Measurements from ENCODE around the gene NFE2L2. TPM values are rescaled to one million over a fixed set of nuclear protein-coding genes. Genes with fewer than 3 reads are reported as not detected.
"Not testable (repeated sequence)": the region's sequence is repeated elsewhere in the genome, so short reads cannot be mapped to it uniquely, and the experiment has no call there.

The NFE2L2 gene
- total RNA-seq, 1 donor from 2014 or later = 56.2 TPM

- H3K27ac Mint-ChIP-seq = no peak overlapping the region
- H3K27me3 Mint-ChIP-seq (ENCODE audit: low read depth) = no peaks in the 10 kb centered on the region
- intact Hi-C loops (cut with micrococcal nuclease) = no loop called here
These were observed 25.5 kb downstream of the NFE2L2 start for GRCh38 chr2:177239053-177239452.

GRCh38 chr2:177237932-177238331, 26.6 kb downstream of the NFE2L2 start:
- H3K9me3 Mint-ChIP-seq = no peaks in the 10 kb centered on the region
- peaks cover 59% of the 10 kb centered on the region for H3K4me1 Mint-ChIP-seq (ENCODE audit: low read depth)
- intact Hi-C loops (cut with micrococcal nuclease) = no loop called here
- DNase-seq (ENCODE audit: low spot score) = no peak
- H3K27me3 Mint-ChIP-seq (ENCODE audit: low read depth) = no peaks in the 10 kb centered on the region
- H3K27ac Mint-ChIP-seq = no peak overlapping the region
- H3K36me3 Mint-ChIP-seq (ENCODE audit: low read depth) = peaks cover 47% of the 10 kb centered on the region
- H3K4me3 Mint-ChIP-seq (ENCODE audit: low read depth) = no peak overlapping the region

More at GRCh38 chr2:177239053-177239452, 25.5 kb downstream of the NFE2L2 start:
- Mint-ChIP-seq H3K36me3 (ENCODE audit: low read depth) (peaks cover 39% of the 10 kb centered on the region), H3K4me1 (ENCODE audit: low read depth) (peaks cover 63% of the 10 kb centered on the region), H3K9me3 (no peaks in the 10 kb centered on the region), H3K4me3 (ENCODE audit: low read depth) (no peak overlapping the region)
- no peak for DNase-seq (ENCODE audit: low spot score)

- intact Hi-C loops (cut with micrococcal nuclease) = no loop called here
- H3K4me3 Mint-ChIP-seq (ENCODE audit: low read depth) = no peak overlapping the region
- H3K27ac Mint-ChIP-seq = no peak overlapping the region
- H3K9me3 Mint-ChIP-seq = no peaks in the 10 kb centered on the region
- H3K4me1 Mint-ChIP-seq (ENCODE audit: low read depth) = peaks cover 53% of the 10 kb centered on the region
- no peaks in the 10 kb centered on the region for H3K27me3 Mint-ChIP-seq (ENCODE audit: low read depth)
- no peak for DNase-seq (ENCODE audit: low spot score)
- H3K36me3 Mint-ChIP-seq (ENCODE audit: low read depth) = peaks cover 54% of the 10 kb centered on the region
These were observed 28.6 kb downstream of the NFE2L2 start for GRCh38 chr2:177235855-177236437.

- Mint-ChIP-seq H3K27ac (peak overlapping the region; percentile 39), H3K4me3 (ENCODE audit: low read depth) (no peak overlapping the region), H3K4me1 (ENCODE audit: low read depth) (peaks cover 53% of the 10 kb centered on the region), H3K36me3 (ENCODE audit: low read depth) (peaks cover 62% of the 10 kb centered on the region), H3K9me3 (no peaks in the 10 kb centered on the region), H3K27me3 (ENCODE audit: low read depth) (no peaks in the 10 kb centered on the region)
- no peak for DNase-seq (ENCODE audit: low spot score)
- intact Hi-C loops (cut with micrococcal nuclease) = no loop called here
These were observed 30.3 kb downstream of the NFE2L2 start for GRCh38 chr2:177234267-177234666.

- Mint-ChIP-seq H3K27me3 (ENCODE audit: low read depth) (no peaks in the 10 kb centered on the region), H3K4me3 (ENCODE audit: low read depth) (no peak overlapping the region), H3K9me3 (no peaks in the 10 kb centered on the region), H3K4me1 (ENCODE audit: low read depth) (peaks cover 48% of the 10 kb centered on the region), H3K36me3 (ENCODE audit: low read depth) (peaks cover 74% of the 10 kb centered on the region), H3K27ac (no peak overlapping the region)
- no peak for DNase-seq (ENCODE audit: low spot score)
- intact Hi-C loops (cut with micrococcal nuclease) = no loop called here
These were observed 32.3 kb downstream of the NFE2L2 start for GRCh38 chr2:177232098-177232704.

GRCh38 chr2:177231270-177231669, 33.3 kb downstream of the NFE2L2 start:
- Mint-ChIP-seq H3K27me3 (ENCODE audit: low read depth) (no peaks in the 10 kb centered on the region), H3K4me3 (ENCODE audit: low read depth) (no peak overlapping the region), H3K27ac (peak overlapping the region; percentile 73), H3K4me1 (ENCODE audit: low read depth) (peaks cover 48% of the 10 kb centered on the region), H3K9me3 (no peaks in the 10 kb centered on the region), H3K36me3 (ENCODE audit: low read depth) (peaks cover 81% of the 10 kb centered on the region)
- DNase-seq (ENCODE audit: low spot score) = no peak
- intact Hi-C loops (cut with micrococcal nuclease) = no loop called here

- Mint-ChIP-seq H3K4me3 (ENCODE audit: low read depth) (no peak overlapping the region), H3K27me3 (ENCODE audit: low read depth) (no peaks in the 10 kb centered on the region), H3K9me3 (no peaks in the 10 kb centered on the region), H3K27ac (peak overlapping the region; percentile 65), H3K36me3 (ENCODE audit: low read depth) (peaks cover 78% of the 10 kb centered on the region), H3K4me1 (ENCODE audit: low read depth) (peaks cover 43% of the 10 kb centered on the region)
- intact Hi-C loops (cut with micrococcal nuclease) = loop anchor here (5.0 kb wide), 1 partner anchor 33 kb away; the partner anchor contains the start of gene NFE2L2
- DNase-seq (ENCODE audit: low spot score) = no peak
These were observed 34.9 kb downstream of the NFE2L2 start for GRCh38 chr2:177229442-177230242.

- no peak overlapping the region for H3K4me3 Mint-ChIP-seq (ENCODE audit: low read depth)
- peak overlapping the region; percentile 34 for H3K27ac Mint-ChIP-seq
- H3K4me1 Mint-ChIP-seq (ENCODE audit: low read depth) = peaks cover 29% of the 10 kb centered on the region
- H3K9me3 Mint-ChIP-seq = no peaks in the 10 kb centered on the region
- H3K27me3 Mint-ChIP-seq (ENCODE audit: low read depth) = no peaks in the 10 kb centered on the region
- intact Hi-C loops (cut with micrococcal nuclease) = loop anchor here (5.0 kb wide), 1 partner anchor 36 kb away; the partner anchor contains the start of gene NFE2L2
- peaks cover 74% of the 10 kb centered on the region for H3K36me3 Mint-ChIP-seq (ENCODE audit: low read depth)
- no peak for DNase-seq (ENCODE audit: low spot score)
These were observed 38.6 kb downstream of the NFE2L2 start for GRCh38 chr2:177225965-177226360.

GRCh38 chr2:177223436-177223835, 41.1 kb downstream of the NFE2L2 start:
- H3K27me3 Mint-ChIP-seq (ENCODE audit: low read depth); DNase-seq (ENCODE audit: low spot score); intact Hi-C loops (cut with micrococcal nuclease); H3K4me3 Mint-ChIP-seq (ENCODE audit: low read depth); H3K9me3 Mint-ChIP-seq; H3K27ac Mint-ChIP-seq: not testable (repeated sequence)
- H3K36me3 Mint-ChIP-seq (ENCODE audit: low read depth) = peaks cover 73% of the 10 kb centered on the region
- peaks cover 26% of the 10 kb centered on the region for H3K4me1 Mint-ChIP-seq (ENCODE audit: low read depth)

GRCh38 chr2:177221970-177222369, 42.6 kb downstream of the NFE2L2 start:
- Mint-ChIP-seq H3K27ac (no peak overlapping the region), H3K4me1 (ENCODE audit: low read depth) (peaks cover 33% of the 10 kb centered on the region), H3K27me3 (ENCODE audit: low read depth) (no peaks in the 10 kb centered on the region), H3K4me3 (ENCODE audit: low read depth) (no peak overlapping the region), H3K9me3 (no peaks in the 10 kb centered on the region), H3K36me3 (ENCODE audit: low read depth) (peaks cover 76% of the 10 kb centered on the region)
- intact Hi-C loops (cut with micrococcal nuclease) = no loop called here
- DNase-seq (ENCODE audit: low spot score) = no peak

GRCh38 chr2:177221534-177221933, 43.0 kb downstream of the NFE2L2 start:
- H3K4me1 Mint-ChIP-seq (ENCODE audit: low read depth) = peaks cover 35% of the 10 kb centered on the region

GRCh38 chr2:177219787-177220186, 44.7 kb downstream of the NFE2L2 start:
- not testable (repeated sequence) for H3K9me3 Mint-ChIP-seq; H3K27me3 Mint-ChIP-seq (ENCODE audit: low read depth); DNase-seq (ENCODE audit: low spot score); H3K4me3 Mint-ChIP-seq (ENCODE audit: low read depth); H3K27ac Mint-ChIP-seq
- intact Hi-C loops (cut with micrococcal nuclease) = loop anchor here (10.0 kb wide), 1 partner anchor 175 kb away; the partner anchor contains the start of gene AGPS
- Mint-ChIP-seq H3K4me1 (ENCODE audit: low read depth) (peaks cover 46% of the 10 kb centered on the region), H3K36me3 (ENCODE audit: low read depth) (peaks cover 88% of the 10 kb centered on the region)

More at GRCh38 chr2:177221534-177221933, 43.0 kb downstream of the NFE2L2 start:
- no peaks in the 10 kb centered on the region for H3K9me3 Mint-ChIP-seq
- no peak overlapping the region for H3K4me3 Mint-ChIP-seq (ENCODE audit: low read depth)
- no peak overlapping the region for H3K27ac Mint-ChIP-seq
- H3K27me3 Mint-ChIP-seq (ENCODE audit: low read depth) = no peaks in the 10 kb centered on the region
- H3K36me3 Mint-ChIP-seq (ENCODE audit: low read depth) = peaks cover 78% of the 10 kb centered on the region
- no peak for DNase-seq (ENCODE audit: low spot score)
- intact Hi-C loops (cut with micrococcal nuclease) = no loop called here
